KOPT-K1 (cell line): ENCODE results near the gene TSPAN5.
A peak's percentile ranks its signal among the peaks of the same experiment; 100 is the strongest.

ENCODE experiments used
- H3K27ac ChIP-seq: fragments of 200-600 bp; sonication (generic); 2 replicates; pipeline ENCODE4 v1.5.1; 2016; ENCODE audit warnings: antibody characterized with exemption, mild to moderate bottlenecking, low read depth, low read length; ENCODE audit not compliant: poor library complexity, severe bottlenecking
- H3K36me3 ChIP-seq: fragments of 200-600 bp; sonication (generic); 2 replicates; pipeline ENCODE4 v1.5.1; 2017; ENCODE audit warnings: antibody characterized with exemption, mild to moderate bottlenecking, low read length, moderate library complexity; ENCODE audit not compliant: insufficient read depth
- H3K9me3 ChIP-seq: fragments of 200-600 bp; sonication (generic); 2 replicates; pipeline ENCODE4 v1.5.1; 2017; ENCODE audit warnings: antibody characterized with exemption, low read length, mild to moderate bottlenecking; ENCODE audit not compliant: insufficient read depth, poor library complexity, severe bottlenecking

TSPAN5 gene

GRCh38 chr4:98583265-98583664 lies 75.1 kb downstream of the TSPAN5 start:
- Histone ChIP-seq H3K36me3 (no peaks in the 10 kb centered on the region), H3K9me3 (no peaks in the 10 kb centered on the region), H3K27ac (no peak overlapping the region)

- Histone ChIP-seq H3K36me3 (no peaks in the 10 kb centered on the region), H3K27ac (no peak overlapping the region), H3K9me3 (no peaks in the 10 kb centered on the region)
Measured at GRCh38 chr4:98581126-98581525, 77.3 kb downstream of the TSPAN5 start.

- Histone ChIP-seq H3K36me3 (no peaks in the 10 kb centered on the region), H3K27ac (no peak overlapping the region), H3K9me3 (no peaks in the 10 kb centered on the region)
Measured at GRCh38 chr4:98577956-98578355, 80.5 kb downstream of the TSPAN5 start.

- H3K27ac ChIP-seq, result no peak overlapping the region
- no peaks in the 10 kb centered on the region for H3K36me3 ChIP-seq
- H3K9me3 ChIP-seq, result no peaks in the 10 kb centered on the region
Measured at GRCh38 chr4:98574816-98575215, 83.6 kb downstream of the TSPAN5 start.

- H3K27ac ChIP-seq, result no peak overlapping the region
- H3K36me3 ChIP-seq, result no peaks in the 10 kb centered on the region
- H3K9me3 ChIP-seq, result no peaks in the 10 kb centered on the region
Measured at GRCh38 chr4:98573791-98574190, 84.6 kb downstream of the TSPAN5 start.

GRCh38 chr4:98572697-98573096 lies 85.7 kb downstream of the TSPAN5 start:
- Histone ChIP-seq H3K27ac (no peak overlapping the region), H3K36me3 (no peaks in the 10 kb centered on the region), H3K9me3 (no peaks in the 10 kb centered on the region)

GRCh38 chr4:98571161-98571786 lies 87.1 kb downstream of the TSPAN5 start:
- no peaks in the 10 kb centered on the region for H3K36me3 ChIP-seq
- no peak overlapping the region for H3K27ac ChIP-seq
- no peaks in the 10 kb centered on the region for H3K9me3 ChIP-seq

- Histone ChIP-seq H3K36me3 (no peaks in the 10 kb centered on the region), H3K27ac (no peak overlapping the region), H3K9me3 (no peaks in the 10 kb centered on the region)
Measured at GRCh38 chr4:98570151-98570797, 88.1 kb downstream of the TSPAN5 start.

- Histone ChIP-seq H3K27ac (no peak overlapping the region), H3K9me3 (no peaks in the 10 kb centered on the region), H3K36me3 (no peaks in the 10 kb centered on the region)
Measured at GRCh38 chr4:98568941-98569663, 89.3 kb downstream of the TSPAN5 start.

- H3K36me3 ChIP-seq, result no peaks in the 10 kb centered on the region
- H3K9me3 ChIP-seq, result no peaks in the 10 kb centered on the region
- no peak overlapping the region for H3K27ac ChIP-seq
Measured at GRCh38 chr4:98567611-98568010, 90.8 kb downstream of the TSPAN5 start.

GRCh38 chr4:98566361-98567008 lies 91.9 kb downstream of the TSPAN5 start:
- H3K36me3 ChIP-seq, result no peaks in the 10 kb centered on the region
- no peak overlapping the region for H3K27ac ChIP-seq
- H3K9me3 ChIP-seq, result no peaks in the 10 kb centered on the region

- Histone ChIP-seq H3K27ac (peak overlapping the region; percentile 33), H3K9me3 (no peaks in the 10 kb centered on the region), H3K36me3 (no peaks in the 10 kb centered on the region)
Measured at GRCh38 chr4:98565681-98566301, 92.6 kb downstream of the TSPAN5 start.

GRCh38 chr4:98564852-98565251 lies 93.6 kb downstream of the TSPAN5 start:
- Histone ChIP-seq H3K36me3 (no peaks in the 10 kb centered on the region), H3K9me3 (no peaks in the 10 kb centered on the region), H3K27ac (no peak overlapping the region)

- no peaks in the 10 kb centered on the region for H3K36me3 ChIP-seq
- H3K9me3 ChIP-seq, result no peaks in the 10 kb centered on the region
- H3K27ac ChIP-seq, result no peak overlapping the region
Measured at GRCh38 chr4:98560321-98560720, 98.1 kb downstream of the TSPAN5 start.
